Midbrain (tissue), 1 donor: ENCODE results near the gene USP34.

Experiments used
- DNase-seq: peaks from one replicate; lab custom pipeline; 2025; lab: John Stamatoyannopoulos, UW

USP34 gene

DNA sequence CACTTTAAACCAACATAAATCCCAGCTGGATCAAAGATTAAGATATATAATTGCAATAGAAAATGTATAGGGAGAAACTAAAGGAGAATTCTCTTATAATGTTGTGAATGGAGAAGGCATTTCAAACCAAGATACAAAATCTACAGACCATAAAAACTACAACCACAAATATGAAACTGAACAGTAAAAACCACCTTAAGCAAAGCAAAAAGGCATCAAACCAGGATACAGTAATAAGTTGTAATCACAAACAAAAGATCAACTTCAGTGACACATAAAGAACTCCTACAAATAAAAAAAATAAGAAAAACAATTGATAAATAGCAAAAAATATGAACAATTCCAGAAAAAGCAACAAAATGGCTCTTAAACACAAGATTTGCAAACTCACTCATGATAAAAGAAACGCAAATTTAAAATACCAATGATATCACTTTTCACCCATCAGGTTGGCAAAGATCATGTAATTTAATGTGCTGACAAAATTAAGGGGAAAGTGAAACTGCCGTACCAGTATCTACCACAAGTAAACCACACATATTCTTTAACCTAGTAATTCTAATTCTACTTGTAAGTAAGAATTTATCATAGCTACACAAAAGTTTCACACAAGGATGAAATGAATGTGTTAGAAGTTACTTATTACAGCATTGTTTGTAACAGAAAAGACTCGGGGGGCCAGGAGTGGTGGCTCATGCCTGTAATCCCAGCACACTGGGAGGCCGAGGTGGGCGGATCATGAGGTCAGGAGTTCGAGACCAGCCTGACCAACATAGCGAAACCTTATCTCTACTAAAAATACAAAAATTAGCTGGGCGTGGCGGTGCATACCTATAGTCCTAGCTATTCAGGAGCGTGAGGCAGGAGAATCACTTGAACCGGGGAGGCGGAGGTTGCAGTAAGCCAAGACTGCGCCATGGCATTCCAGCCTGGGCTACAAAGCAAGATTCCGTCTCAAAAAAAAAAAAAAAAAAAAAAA is 101.9 kb downstream of the USP34 start:
- no peak for DNase-seq

DNA sequence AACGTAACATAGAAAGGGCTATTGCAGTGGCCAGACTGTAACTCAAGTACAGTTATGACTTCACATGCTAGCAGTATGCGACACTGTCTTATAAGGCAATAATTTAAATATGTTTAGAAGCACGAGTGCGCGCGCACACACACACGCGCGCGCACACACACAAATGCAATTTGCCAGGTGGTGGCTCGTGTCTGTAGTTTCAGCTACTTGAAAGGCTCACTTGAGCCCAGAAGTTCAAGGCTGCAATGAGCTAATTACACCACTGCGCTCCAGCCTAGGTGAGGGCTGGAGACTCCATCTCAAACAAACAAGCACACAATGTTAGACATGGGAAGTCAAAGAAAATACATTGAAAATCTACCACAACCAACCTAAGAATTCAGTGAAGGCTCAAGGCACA is 103.7 kb downstream of the USP34 start:
- DNase-seq, result no peak

DNA sequence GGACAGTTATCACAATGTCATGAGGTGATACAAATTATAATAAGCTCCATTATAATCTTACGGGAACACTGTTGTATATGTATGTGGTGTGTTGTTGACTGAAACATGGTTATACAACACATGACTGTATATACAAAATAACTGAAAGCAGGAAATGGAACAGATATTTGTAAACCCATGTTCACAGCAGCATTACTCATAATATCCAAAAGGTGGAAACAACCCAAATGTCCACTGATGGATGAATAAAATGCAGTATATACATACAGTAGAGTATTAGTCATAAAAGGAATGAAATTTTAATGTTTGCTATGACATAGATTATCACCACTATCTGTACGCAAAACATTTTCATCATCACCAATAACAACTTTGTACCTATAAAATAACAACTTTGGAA is 107.3 kb downstream of the USP34 start:
- DNase-seq, result no peak

DNA sequence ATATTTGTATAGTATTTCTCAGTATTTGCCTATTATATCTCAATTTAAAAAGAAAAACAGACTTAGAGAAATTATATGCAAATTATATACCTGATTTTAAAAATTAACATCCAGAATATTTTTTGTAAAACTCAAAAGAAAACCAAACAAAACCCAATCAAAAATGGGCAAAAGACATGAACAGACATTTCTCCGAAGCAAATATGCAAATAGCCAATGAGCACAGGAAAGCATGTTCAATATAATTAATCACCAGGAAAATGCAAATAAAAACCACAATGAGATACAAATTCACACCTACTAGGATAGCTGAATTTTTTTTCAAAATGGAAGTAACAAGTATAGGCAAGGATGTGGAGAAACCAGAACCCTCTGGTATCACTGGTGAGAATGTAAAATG is 108.0 kb downstream of the USP34 start:
- no peak for DNase-seq

DNA sequence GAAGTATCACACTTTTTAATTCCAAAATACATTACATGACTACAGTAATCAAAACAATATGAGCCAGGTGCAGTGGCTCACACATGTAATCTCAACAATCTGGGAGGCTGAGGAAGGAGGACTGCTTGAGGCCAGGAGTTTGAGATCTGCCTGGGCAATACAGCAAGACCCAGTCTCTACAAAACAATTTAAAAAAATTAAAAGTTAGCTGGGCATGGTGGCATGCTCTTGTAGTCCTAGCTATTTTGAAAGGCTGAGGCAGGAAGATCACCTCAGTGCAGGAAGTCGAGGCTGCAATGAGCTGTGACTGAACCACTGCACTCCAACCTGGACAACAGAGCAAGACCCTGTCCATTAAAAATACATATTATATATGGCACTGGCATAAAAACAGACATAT is 109.8 kb downstream of the USP34 start:
- DNase-seq, result no peak

DNA sequence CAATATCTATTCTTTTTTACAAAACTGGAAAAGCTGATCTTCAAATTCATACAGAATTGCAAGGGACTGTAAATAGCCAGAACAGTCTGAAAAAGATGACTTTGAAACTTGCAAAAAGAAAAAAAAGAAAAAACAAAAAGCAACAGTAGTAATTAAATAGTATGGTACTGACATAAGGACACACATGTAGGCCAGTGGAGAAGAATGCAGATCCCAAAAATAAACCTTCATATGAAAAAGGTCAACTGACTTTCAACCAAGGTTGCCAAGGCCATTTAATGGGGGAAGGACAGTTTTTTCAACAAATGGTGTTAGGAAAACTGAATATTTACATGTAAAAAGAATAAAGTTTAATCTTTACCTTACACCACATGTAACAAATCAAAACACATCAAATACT is 111.8 kb downstream of the USP34 start:
- no peak for DNase-seq

DNA sequence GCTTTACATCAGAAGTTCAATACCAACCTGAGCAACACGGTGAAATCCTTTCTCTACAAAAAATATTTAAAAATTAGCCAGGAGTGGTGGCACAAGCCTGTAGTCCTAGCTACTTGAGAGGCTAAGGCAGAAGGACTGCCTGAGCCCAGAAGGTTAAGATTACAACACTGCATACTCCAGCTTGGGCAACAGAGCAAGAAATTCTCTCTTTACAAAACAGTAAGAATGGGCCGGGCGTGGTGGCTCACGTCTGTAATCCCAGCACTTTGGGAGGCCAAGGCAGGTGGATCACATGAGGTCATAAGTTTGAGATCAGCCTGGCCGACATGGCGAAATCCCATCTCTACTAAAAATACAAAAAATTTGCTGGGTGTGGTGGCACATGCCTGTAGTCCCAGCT is 113.2 kb downstream of the USP34 start:
- DNase-seq, result no peak

DNA sequence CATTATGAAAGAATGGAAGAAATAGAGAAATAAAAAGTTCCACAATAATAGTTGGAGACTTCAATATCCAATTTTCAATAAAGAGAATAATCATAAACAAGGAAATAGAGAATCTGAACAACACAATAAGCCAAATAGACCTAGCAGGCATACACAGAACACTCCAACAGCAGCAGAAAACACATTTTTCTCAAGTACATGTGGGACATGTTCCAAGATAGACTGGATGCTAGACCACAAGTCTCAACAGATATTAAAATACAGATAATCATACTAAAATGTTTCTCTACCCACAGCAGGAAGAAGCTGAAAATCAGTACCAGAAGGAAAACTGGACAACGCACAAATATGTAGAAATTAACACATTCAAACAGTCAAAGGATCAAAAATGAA is 113.9 kb downstream of the USP34 start:
- no peak for DNase-seq

DNA sequence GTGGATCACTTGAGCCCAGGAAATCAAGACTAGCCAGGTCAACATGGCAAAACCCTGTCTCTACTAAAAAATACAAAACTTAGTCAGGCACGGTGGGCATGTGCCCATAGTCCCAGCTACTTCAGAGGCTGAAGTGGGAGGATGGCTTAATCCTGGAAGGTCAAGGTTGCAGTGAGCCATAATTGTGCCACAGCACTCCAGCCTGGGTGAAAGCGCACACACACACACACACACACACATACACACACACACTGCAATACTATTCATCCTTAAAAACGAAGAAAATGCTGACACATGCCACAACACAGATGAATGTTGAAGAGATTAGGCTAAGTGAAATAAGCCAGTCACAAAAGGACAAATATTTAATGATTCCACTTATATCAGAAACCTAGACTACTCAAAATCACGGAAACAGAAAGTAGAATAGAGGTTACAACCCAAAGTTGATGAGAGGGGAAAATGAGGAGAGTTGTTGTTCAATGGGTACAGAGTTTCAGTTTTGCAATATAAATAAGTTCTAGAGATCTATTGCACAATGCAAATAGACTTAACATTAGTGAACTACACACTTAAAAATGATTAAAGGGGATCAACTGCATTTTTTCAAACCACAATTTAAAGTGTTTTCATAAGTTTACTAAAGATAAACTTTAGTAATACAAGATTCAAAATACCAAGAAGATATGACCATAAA is 114.5 kb downstream of the USP34 start:
- no peak for DNase-seq

DNA sequence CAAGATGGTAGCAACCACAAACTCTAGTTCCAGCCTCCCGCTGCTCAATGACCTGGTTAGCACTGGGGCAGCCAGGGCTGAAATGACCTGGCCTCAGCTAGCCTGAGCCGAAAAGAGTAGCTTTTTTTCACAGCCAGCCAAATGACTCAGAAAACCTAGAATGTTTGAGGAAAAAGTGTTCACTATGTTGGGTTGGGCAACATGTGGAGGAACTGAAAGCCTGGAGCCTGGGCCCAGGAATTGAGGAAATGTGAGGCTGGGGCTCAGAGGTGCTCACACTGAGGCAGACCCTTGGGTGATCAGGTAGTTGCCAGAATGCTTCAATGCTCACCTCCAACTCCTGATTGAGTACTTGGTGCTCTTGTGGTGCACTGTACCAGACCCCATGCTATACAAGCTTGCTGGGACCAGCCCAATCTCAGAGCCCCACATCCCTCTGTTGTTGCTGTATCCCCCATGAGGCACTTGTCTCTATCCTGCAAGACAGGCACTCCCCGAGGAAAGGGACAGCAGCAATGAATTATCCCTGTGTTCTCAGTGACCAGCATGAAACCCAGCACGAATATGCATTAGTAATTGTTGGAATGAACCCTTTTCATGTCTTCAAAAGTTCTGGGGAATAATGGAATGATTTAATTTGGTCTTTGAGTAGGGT is 116.2 kb downstream of the USP34 start:
- no peak for DNase-seq

DNA sequence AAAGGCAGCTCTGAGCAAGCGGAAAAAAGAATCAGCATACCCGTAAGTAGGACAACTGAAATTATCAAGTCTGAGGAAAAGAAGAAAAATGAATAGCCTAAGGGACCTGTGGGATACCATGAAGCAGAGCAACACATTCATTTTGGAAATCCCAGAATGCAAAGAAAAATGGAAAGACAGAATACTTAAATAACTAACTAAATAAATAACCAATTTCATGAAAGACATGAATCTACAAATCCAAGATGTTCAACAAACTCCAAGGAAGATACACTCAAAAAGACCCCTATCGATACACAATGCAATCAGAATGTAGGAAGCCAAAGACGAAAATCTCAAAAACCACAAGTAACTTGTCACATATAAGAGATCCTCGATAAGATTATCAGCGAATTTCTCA is 117.0 kb downstream of the USP34 start:
- no peak for DNase-seq

DNA sequence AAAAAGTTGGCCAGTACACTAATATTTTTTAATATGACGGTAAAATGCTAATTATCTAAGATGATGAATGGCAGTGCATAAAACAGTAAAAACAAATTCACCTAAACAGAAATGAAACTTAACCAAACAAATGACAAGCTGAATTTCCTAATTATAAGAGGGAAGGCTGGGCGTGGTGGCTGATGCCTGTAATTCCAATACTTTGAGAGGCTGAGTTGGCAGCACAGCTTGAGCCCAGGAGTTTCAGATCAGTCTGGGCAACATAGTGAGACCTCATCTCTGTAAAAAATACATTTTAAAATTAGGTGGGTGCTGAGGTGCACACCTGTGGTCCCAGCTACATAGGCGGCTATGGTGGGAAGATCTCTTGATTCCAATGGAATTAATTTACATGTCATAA is 120.1 kb downstream of the USP34 start:
- DNase-seq, result no peak

DNA sequence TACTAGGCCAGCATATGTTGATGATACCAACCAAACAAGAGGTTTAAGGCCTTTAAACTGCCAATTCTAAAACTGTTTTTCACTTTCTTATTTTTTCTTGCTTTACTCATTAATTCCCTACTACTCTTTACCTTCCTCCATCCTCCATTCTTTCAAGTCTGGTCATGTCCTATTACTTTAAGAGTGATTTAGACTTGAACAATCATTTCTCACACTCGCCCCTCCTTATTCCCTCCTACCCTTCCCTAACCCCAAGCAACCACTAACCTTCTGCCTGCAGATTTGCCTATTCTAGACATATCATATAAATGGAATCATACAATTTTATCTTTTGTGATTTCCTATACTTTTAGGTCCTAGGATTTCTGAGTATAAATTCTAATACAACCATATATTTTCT is 127.7 kb downstream of the USP34 start:
- no peak for DNase-seq

DNA sequence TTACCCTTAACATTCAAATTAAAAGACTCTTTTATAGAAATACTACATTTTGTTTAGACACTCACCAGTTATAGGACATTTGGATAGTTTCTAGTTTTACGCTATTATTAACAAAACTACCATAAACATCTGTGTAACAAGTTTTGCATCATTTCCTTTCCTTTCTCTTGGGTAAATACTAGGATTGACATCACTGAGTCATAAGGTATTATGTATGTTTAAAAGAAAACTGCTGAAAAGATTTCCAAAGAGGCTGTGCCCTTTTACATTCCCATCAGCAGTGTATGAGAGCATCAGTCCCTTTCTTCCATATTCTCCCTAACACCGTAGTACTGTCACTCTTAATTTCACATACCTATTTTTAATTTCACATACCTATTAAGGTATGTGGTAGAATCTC is 130.6 kb downstream of the USP34 start:
- no peak for DNase-seq

DNA sequence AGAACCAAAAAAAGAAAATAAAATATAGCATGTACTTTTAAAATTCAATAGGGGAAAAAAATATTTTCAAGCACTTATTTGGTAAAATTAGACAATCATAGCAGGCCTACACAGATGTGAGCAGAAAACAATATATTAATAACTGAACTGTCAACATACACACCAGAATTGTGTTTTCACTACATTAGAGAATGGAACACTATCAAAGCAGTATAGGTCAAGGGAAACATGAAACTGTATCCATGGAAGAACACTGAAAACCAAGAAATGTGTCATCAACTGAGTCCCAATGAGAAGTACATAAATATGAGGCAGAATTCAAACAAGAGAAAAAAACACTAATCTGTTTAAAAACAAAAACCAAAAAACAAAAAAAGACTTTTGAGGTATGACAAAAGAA is 132.4 kb downstream of the USP34 start:
- DNase-seq, result no peak

DNA sequence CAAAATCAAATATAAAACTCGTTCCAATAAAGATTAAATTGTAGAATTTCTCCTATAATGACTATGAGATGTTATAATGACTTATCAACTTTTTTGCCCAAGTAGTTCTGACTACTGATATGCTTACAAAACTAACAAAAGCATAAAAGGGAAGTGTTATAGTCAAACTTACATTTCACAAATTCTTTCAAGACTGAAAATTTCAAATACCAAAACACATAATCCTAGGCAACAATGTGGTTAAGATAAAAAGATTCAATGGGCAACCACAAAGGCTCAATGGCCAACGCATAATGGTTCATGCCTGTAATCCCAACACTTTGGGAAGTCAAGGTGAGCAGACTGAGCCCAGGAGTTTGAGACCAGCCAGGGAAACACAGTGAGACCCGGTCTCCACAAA is 135.7 kb downstream of the USP34 start:
- DNase-seq, result no peak

DNA sequence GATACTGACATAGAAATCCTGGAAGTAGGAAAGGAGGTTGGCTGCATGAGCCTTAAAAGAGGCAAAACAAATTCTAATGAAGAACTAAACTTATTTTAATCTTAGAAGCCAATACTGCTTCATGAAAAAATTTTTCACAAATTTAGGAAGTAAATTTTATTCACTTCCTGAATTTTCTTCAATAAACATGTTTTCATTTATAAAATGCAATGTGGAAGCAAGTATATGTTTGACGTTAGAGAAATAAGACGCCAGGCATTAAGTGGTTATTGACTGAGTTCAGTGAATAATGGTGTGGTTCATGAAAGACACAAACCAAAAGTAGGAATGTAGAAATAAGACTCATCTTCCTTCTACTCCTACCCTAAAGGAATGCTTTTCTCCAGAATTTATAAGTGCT is 136.4 kb downstream of the USP34 start:
- DNase-seq, result no peak

DNA sequence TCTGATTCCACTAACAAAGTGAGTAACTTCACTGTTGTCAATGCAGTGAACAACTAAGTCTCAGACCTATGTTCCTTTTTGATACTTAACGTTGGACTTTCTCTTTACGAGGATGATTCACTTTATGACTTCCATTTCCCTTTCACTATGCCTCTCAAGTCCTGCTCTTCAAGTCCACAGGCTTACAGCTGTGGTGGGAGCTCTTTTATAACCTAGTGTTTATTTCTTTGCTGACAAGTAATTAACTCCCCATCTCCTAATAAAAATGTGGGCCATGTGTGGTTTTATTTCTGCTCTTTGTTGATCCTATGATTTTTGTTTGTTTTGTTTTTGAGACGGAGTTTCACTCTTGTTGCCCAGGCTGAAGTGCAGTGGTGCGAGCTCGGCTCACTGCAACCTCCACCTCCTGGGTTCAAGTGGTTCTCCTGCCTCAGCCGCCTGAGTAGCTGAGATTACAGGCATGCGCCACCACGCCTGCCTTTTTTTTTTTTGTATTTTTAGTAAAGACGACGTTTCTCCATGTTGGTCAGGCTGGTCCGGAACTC is 142.1 kb downstream of the USP34 start:
- DNase-seq, result no peak

DNA sequence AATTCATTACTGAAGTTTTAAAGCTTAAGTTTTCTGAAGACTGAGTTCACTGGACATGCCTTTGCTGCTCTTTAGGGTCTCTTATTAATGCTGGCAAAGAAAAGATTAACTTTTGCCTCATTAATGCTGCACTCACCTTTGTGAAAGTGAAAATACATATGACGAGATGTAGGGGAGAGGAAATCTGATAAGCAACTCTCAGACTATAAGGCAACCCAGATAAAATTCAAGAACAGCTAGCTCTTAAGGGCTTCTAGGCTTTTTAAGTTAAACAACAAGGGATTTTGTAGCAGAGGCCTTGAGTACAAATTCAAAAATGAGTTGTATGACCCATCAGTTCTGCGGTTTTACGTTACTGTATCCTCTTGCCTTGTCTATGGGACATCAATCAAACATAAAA is 143.7 kb downstream of the USP34 start:
- DNase-seq, result no peak

DNA sequence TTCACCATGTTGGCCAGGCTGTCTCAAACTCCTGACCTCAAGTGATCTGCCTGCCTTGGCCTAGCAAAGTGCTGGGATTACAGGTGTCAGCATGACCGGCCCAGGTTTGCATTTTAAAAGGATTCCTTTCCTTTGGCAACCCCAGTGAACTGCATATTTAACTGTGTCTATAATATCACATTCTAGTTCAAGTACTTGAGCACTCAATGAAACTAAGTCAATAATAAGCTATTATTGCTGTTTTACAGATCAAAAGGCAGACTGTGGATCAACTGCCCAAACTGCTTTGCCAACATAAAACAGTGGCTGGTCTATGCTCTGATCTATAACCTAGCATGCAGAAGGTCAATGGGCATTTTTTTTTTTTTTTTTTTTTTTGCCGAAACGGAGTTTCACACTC is 144.5 kb downstream of the USP34 start:
- no peak for DNase-seq

DNA sequence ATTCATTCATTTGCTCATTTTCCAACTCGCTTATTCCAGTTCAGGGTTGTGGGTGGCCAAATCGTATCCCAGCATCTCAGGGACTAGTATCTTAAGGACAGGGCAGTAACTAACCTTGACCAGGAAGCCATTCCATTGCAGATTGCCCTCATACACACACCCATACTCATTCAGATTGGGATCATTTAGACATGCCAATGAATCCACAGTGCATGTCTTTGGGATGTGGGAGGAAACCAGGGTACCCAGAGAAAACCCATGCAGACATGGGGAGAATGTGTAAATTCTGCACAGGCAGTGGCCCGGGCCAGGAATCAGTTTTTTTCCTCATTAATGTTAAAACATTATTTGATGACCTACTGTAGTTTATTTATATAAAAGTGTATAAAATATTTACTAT is 150.7 kb downstream of the USP34 start:
- DNase-seq, result no peak

DNA sequence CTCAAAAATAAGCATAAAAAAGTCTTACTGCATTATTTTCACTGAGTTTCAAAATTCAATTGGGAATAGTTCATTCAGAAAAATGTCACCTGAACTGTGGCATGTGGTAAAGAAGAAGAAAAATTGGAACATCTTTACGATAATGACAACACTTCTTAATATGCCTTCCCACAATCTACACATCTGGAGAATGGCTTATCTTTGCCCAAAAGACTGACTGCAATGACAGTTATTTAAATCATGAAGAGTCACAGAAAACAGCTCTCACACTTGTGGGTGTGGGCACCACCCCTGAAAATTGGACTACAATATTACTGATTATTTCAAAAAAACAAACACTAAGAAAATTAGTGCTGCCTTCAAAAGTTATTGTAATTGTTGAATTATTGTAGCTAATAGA is 152.3 kb downstream of the USP34 start:
- no peak for DNase-seq

DNA sequence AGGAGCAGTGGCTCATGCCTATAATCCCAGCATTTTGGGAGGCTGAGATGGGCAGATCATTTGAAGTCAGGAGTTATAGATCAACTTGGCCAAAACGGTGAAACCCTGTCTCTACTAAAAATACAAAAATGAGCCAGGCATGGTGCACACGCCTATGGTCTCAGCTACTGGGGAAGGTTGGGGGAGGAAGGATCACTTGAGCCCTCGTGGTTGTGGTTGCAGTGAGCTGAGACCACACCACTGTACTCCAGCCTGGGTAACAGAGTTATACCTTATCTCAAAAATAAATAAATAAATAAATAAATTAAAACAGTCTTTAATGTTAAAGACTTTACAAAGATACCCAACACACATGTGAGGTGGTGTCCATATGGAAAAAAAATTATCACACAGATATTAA is 174.9 kb downstream of the USP34 start:
- DNase-seq, result no peak
